ENCODE results near the gene BPIFA2. TPM values are rescaled to one million over a fixed set of nuclear protein-coding genes. Genes with fewer than 3 reads are reported as not detected.

Gene BPIFA2
- total RNA-seq, 1 experiment from 2014 or later, result not detected

DNA sequence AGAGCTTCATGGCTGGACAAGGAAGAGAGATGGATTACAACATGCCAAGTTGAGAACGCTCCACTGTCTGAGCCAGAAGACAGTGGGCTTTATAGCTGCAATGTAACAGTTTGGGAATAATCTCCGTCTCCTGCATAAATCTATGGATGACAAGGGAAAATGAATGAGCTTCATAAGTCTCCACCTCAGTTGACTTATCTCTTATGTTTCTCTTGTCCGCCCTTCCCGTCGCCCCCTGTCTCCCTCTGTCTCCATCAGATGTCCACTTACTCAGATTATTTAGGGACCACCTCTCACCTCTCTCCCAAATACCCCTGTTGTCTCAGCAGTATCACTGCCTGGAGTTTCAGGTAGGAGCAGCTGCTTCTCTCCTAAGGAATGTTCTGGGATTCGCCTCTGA, 13.7 kb upstream of the BPIFA2 start:
- Histone ChIP-seq H3K79me2 (ENCODE audit: insufficient read depth, low read length) (no peaks in the 10 kb centered on the region), H2AFZ (ENCODE audit: low read depth, low read length, poor library complexity, severe bottlenecking) (no peak overlapping the region), H3K9me3 (ENCODE audit: control insufficient read depth in 1 of 2, insufficient read depth in 1 of 2, low read depth in 1 of 2, low read length in 2 of 2) (no peaks in the 10 kb centered on the region), H3K9me2 (ENCODE audit: insufficient read depth) (no peaks in the 10 kb centered on the region), H3K27ac (ENCODE audit: low read depth, low read length) (no peak overlapping the region), H3K4me2 (ENCODE audit: low read length) (no peak overlapping the region), H3K4me3 (replicated peaks in 1 of 2; ENCODE audit: low read depth in 1 of 2, low read length in 2 of 2) (no peak overlapping the region), H3K9ac (ENCODE audit: low read length) (no peak overlapping the region), H3K4me1 (ENCODE audit: control insufficient read depth in 1 of 2, insufficient read depth in 2 of 2, low read length in 2 of 2) (no peaks in the 10 kb centered on the region), H3K36me3 (ENCODE audit: control insufficient read depth in 1 of 2, insufficient read depth in 2 of 2, low read length in 2 of 2) (no peaks in the 10 kb centered on the region), H3K27me3 (ENCODE audit: insufficient read depth, low read length) (peaks cover 76% of the 10 kb centered on the region), H4K20me1 (ENCODE audit: insufficient read depth) (no peaks in the 10 kb centered on the region)
- no peak for ATAC-seq
- ChIA-PET CTCF (no interaction called here), RAD21 (ENCODE audit: low non-redundant PET in 1 of 2, low total read pairs in 2 of 2, uncharacterized antibody in 2 of 2, unreplicated experiment in 2 of 2) (no interaction called here), POLR2A (no interaction called here)
- DNase-seq (ENCODE audit: low read depth, low spot score), result no peak
- intact Hi-C loops (cut with micrococcal nuclease), result no loop called here
- TF ChIP-seq FOSL1 (IDR thresholded peaks at IDR 0.05; ENCODE audit: low read depth), result no peak
- no TSS peak for BruUV-seq (replicated peaks)

DNA sequence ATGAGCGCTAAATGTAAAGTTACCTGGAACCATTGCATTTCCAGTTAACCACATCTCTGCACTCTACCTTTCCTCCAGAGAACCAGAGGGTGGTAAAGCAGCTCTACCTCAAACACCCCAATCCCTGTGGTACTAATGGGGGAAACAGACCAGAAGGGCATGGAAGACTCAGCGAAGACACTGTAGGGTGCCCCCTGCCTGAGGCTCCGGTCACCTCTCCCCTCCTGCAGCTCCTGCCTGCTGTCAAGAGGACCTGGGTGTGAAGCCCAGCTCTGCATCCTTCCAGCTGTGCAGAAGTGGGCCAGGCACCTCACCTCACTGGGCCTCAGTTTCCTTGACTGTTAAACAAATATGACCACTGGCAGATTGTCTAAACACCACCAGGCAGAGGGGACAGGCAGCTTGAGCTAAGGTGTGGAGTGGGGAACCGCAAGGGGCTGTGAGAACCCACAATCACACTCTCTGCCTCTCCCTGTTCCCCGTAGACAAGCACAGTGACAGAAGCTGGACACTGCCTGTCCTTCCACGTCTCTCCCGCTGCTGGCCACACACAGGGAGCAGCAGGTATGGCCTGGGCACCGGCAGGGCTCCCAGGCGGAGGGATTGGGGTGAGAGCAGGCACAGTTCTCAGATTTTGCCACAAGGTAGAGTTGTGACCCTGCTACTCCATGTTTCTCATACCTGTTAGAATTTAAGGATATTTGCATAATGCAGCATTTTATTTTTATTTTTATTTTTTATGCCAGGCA, 9.1 kb upstream of the BPIFA2 start:
- Histone ChIP-seq H3K36me3 (ENCODE audit: control insufficient read depth in 1 of 2, insufficient read depth in 2 of 2, low read length in 2 of 2) (no peaks in the 10 kb centered on the region), H2AFZ (ENCODE audit: low read depth, low read length, poor library complexity, severe bottlenecking) (no peak overlapping the region), H3K9ac (ENCODE audit: low read length) (no peak overlapping the region), H3K79me2 (ENCODE audit: insufficient read depth, low read length) (no peaks in the 10 kb centered on the region), H3K9me2 (ENCODE audit: insufficient read depth) (no peaks in the 10 kb centered on the region), H4K20me1 (ENCODE audit: insufficient read depth) (no peaks in the 10 kb centered on the region), H3K27ac (ENCODE audit: low read depth, low read length) (no peak overlapping the region), H3K27me3 (ENCODE audit: insufficient read depth, low read length) (peaks cover 44% of the 10 kb centered on the region), H3K4me2 (ENCODE audit: low read length) (no peak overlapping the region), H3K4me3 (replicated peaks in 1 of 2; ENCODE audit: low read depth in 1 of 2, low read length in 2 of 2) (no peak overlapping the region), H3K4me1 (ENCODE audit: control insufficient read depth in 1 of 2, insufficient read depth in 2 of 2, low read length in 2 of 2) (no peaks in the 10 kb centered on the region), H3K9me3 (ENCODE audit: control insufficient read depth in 1 of 2, insufficient read depth in 1 of 2, low read depth in 1 of 2, low read length in 2 of 2) (no peaks in the 10 kb centered on the region)
- BruUV-seq (replicated peaks), result no TSS peak
- intact Hi-C loops (cut with micrococcal nuclease), result no loop called here
- ChIA-PET CTCF (no interaction called here), POLR2A (no interaction called here), RAD21 (ENCODE audit: low non-redundant PET in 1 of 2, low total read pairs in 2 of 2, uncharacterized antibody in 2 of 2, unreplicated experiment in 2 of 2) (no interaction called here)
- ATAC-seq (no peak; the same call in 1 of the 2 replicates), DNase-seq (ENCODE audit: low read depth, low spot score) (no peak)
- TF ChIP-seq FOSL1 (IDR thresholded peaks at IDR 0.05; ENCODE audit: low read depth), result no peak
- TF ChIP-seq SIN3A (IDR thresholded peaks at IDR 0.05; ENCODE audit: low read depth), result no peak
- TF ChIP-seq CEBPB (IDR thresholded peaks at IDR 0.05; ENCODE audit: low read depth), result no peak
- TF ChIP-seq, protein P1, sequence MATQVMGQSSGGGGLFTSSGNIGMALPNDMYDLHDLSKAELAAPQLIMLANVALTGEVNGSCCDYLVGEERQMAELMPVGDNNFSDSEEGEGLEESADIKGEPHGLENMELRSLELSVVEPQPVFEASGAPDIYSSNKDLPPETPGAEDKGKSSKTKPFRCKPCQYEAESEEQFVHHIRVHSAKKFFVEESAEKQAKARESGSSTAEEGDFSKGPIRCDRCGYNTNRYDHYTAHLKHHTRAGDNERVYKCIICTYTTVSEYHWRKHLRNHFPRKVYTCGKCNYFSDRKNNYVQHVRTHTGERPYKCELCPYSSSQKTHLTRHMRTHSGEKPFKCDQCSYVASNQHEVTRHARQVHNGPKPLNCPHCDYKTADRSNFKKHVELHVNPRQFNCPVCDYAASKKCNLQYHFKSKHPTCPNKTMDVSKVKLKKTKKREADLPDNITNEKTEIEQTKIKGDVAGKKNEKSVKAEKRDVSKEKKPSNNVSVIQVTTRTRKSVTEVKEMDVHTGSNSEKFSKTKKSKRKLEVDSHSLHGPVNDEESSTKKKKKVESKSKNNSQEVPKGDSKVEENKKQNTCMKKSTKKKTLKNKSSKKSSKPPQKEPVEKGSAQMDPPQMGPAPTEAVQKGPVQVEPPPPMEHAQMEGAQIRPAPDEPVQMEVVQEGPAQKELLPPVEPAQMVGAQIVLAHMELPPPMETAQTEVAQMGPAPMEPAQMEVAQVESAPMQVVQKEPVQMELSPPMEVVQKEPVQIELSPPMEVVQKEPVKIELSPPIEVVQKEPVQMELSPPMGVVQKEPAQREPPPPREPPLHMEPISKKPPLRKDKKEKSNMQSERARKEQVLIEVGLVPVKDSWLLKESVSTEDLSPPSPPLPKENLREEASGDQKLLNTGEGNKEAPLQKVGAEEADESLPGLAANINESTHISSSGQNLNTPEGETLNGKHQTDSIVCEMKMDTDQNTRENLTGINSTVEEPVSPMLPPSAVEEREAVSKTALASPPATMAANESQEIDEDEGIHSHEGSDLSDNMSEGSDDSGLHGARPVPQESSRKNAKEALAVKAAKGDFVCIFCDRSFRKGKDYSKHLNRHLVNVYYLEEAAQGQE (IDR thresholded peaks at IDR 0.05; ENCODE audit: low read depth), result no peak
- no peak for TF ChIP-seq CBX3 (IDR thresholded peaks at IDR 0.05; ENCODE audit: low read depth)
- TF ChIP-seq, protein P2, sequence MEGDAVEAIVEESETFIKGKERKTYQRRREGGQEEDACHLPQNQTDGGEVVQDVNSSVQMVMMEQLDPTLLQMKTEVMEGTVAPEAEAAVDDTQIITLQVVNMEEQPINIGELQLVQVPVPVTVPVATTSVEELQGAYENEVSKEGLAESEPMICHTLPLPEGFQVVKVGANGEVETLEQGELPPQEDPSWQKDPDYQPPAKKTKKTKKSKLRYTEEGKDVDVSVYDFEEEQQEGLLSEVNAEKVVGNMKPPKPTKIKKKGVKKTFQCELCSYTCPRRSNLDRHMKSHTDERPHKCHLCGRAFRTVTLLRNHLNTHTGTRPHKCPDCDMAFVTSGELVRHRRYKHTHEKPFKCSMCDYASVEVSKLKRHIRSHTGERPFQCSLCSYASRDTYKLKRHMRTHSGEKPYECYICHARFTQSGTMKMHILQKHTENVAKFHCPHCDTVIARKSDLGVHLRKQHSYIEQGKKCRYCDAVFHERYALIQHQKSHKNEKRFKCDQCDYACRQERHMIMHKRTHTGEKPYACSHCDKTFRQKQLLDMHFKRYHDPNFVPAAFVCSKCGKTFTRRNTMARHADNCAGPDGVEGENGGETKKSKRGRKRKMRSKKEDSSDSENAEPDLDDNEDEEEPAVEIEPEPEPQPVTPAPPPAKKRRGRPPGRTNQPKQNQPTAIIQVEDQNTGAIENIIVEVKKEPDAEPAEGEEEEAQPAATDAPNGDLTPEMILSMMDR (IDR thresholded peaks at IDR 0.05 in 2 of 3, conservative IDR thresholded peaks at IDR 0.05 in 1 of 3; ENCODE audit: borderline replicate concordance in 1 of 3, insufficient read depth in 1 of 3, low read depth in 2 of 3, low read length in 2 of 3), result no peak
- TF ChIP-seq ZNF274 (IDR thresholded peaks at IDR 0.05; ENCODE audit: low read depth, low read length), result no peak
- no peak for TF ChIP-seq SRF (IDR thresholded peaks at IDR 0.05; ENCODE audit: low read depth)
- TF ChIP-seq ZFX (IDR thresholded peaks at IDR 0.05), result no peak
- no peak for TF ChIP-seq EZH2 (IDR thresholded peaks at IDR 0.05)
- TF ChIP-seq POLR2AphosphoS5 (IDR thresholded peaks at IDR 0.05; ENCODE audit: low read depth, low read length), result no peak
- no peak for TF ChIP-seq SP1 (IDR thresholded peaks at IDR 0.05; ENCODE audit: low read depth)
